ENCODE data around the gene SPEG.

SPEG gene

DNA sequence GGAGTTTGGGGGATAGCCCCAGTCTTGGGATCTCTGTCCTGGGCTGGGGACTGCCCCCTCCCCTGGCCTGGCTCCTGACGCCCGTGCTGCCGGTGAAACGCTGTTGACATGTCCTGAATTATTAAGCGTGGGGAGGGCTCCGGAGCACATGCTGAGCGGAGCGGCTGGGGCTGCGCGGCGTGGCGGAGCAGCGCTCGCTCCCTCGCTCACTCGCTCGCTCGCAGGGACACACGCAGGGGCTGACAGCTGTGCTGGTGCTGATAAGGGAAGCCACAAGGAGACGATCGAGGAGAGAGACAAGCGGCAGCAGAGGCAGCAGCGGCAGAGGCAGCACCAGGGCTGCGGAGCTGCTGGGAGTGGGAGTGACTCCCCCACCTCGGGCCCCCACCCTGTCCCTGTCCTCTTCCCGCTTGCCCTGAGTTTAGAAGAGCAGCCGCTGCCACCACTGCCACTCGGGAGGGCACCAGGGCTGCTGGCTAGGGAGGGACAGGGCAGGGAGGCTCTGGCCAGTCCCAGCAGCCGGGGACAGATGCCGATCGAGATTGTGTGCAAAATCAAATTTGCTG lies 79.6 kb downstream of the SPEG start, which contains the start of gene ASIC4:
ASIC4 (plus strand) TSS at position 287 of the 566 bp plus-strand sequence; CDS start at position 530, 243 bp downstream.
- Mint-ChIP-seq H3K27ac (no peak within 1 kb of the TSS), H3K9me3 (no peaks in the 10 kb centered on the region), H3K4me1 (peaks cover 85% of the 10 kb centered on the region), H3K4me3 (peak within 1 kb of the TSS; percentile 75), H3K36me3 (ENCODE audit: low read depth) (no peaks in the 10 kb centered on the region), H3K27me3 (ENCODE audit: low read depth, poor library complexity) (peaks cover 74% of the 10 kb centered on the region)
- TF ChIP-seq, protein P1, sequence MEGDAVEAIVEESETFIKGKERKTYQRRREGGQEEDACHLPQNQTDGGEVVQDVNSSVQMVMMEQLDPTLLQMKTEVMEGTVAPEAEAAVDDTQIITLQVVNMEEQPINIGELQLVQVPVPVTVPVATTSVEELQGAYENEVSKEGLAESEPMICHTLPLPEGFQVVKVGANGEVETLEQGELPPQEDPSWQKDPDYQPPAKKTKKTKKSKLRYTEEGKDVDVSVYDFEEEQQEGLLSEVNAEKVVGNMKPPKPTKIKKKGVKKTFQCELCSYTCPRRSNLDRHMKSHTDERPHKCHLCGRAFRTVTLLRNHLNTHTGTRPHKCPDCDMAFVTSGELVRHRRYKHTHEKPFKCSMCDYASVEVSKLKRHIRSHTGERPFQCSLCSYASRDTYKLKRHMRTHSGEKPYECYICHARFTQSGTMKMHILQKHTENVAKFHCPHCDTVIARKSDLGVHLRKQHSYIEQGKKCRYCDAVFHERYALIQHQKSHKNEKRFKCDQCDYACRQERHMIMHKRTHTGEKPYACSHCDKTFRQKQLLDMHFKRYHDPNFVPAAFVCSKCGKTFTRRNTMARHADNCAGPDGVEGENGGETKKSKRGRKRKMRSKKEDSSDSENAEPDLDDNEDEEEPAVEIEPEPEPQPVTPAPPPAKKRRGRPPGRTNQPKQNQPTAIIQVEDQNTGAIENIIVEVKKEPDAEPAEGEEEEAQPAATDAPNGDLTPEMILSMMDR (IDR thresholded peaks at IDR 0.05), result no peak
- DNase-seq, result peak; percentile 58

DNA sequence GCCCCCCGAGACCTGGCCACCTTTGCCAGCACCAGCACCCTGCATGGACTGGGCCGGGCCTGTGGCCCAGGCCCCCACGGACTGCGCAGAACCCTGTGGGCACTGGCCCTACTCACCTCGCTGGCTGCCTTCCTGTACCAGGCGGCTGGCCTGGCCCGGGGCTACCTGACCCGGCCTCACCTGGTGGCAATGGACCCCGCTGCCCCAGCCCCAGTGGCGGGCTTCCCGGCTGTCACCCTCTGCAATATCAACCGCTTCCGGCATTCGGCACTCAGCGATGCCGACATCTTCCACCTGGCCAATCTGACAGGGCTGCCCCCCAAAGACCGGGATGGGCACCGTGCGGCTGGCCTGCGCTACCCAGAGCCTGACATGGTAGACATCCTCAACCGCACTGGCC lies 80.2 kb downstream of the SPEG start:
- H3K27ac Mint-ChIP-seq, result no peak overlapping the region
- DNase-seq, result no peak
- H3K36me3 Mint-ChIP-seq (ENCODE audit: low read depth), result no peaks in the 10 kb centered on the region
- peaks cover 86% of the 10 kb centered on the region for H3K4me1 Mint-ChIP-seq
- TF ChIP-seq, protein P1 (IDR thresholded peaks at IDR 0.05), result no peak
- no peaks in the 10 kb centered on the region for H3K9me3 Mint-ChIP-seq
- peak overlapping the region; percentile 45 for H3K4me3 Mint-ChIP-seq
- peaks cover 71% of the 10 kb centered on the region for H3K27me3 Mint-ChIP-seq (ENCODE audit: low read depth, poor library complexity)

- Mint-ChIP-seq H3K9me3 (no peaks in the 10 kb centered on the region), H3K27me3 (ENCODE audit: low read depth, poor library complexity) (peaks cover 70% of the 10 kb centered on the region), H3K36me3 (ENCODE audit: low read depth) (no peaks in the 10 kb centered on the region), H3K4me1 (peaks cover 86% of the 10 kb centered on the region), H3K4me3 (peak overlapping the region; percentile 12), H3K27ac (no peak overlapping the region)
- TF ChIP-seq, protein P1 (IDR thresholded peaks at IDR 0.05), result no peak
- DNase-seq, result no peak
These were observed 81.4 kb downstream of the SPEG start for GRCh38 chr2:219515874-219516629.

DNA sequence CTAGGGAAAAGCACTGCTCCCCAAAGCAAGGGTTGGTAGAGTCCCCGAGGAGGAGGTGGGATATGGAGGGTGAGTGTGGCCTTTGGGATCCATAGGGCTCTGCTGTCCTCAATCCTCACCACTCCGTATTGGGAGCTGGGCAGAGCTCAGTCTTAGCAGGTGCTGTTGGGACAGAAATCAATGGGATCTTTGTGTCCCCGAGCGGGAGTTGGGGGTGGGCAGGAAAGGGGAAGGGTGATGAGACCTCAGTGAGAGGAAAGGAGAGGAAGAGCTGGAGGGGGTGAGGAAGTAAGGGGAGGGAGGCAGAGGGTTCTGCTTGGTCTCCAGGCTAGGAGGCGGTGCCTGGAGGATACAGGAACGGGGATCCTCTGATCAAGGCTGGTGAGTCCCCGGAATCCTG lies 82.2 kb downstream of the SPEG start:
- no peak overlapping the region for H3K27ac Mint-ChIP-seq
- TF ChIP-seq, protein P1 (IDR thresholded peaks at IDR 0.05), result no peak
- H3K36me3 Mint-ChIP-seq (ENCODE audit: low read depth), result no peaks in the 10 kb centered on the region
- no peak for DNase-seq
- H3K9me3 Mint-ChIP-seq, result no peaks in the 10 kb centered on the region
- H3K4me3 Mint-ChIP-seq, result no peak overlapping the region
- H3K4me1 Mint-ChIP-seq, result peaks cover 86% of the 10 kb centered on the region
- peaks cover 68% of the 10 kb centered on the region for H3K27me3 Mint-ChIP-seq (ENCODE audit: low read depth, poor library complexity)

DNA sequence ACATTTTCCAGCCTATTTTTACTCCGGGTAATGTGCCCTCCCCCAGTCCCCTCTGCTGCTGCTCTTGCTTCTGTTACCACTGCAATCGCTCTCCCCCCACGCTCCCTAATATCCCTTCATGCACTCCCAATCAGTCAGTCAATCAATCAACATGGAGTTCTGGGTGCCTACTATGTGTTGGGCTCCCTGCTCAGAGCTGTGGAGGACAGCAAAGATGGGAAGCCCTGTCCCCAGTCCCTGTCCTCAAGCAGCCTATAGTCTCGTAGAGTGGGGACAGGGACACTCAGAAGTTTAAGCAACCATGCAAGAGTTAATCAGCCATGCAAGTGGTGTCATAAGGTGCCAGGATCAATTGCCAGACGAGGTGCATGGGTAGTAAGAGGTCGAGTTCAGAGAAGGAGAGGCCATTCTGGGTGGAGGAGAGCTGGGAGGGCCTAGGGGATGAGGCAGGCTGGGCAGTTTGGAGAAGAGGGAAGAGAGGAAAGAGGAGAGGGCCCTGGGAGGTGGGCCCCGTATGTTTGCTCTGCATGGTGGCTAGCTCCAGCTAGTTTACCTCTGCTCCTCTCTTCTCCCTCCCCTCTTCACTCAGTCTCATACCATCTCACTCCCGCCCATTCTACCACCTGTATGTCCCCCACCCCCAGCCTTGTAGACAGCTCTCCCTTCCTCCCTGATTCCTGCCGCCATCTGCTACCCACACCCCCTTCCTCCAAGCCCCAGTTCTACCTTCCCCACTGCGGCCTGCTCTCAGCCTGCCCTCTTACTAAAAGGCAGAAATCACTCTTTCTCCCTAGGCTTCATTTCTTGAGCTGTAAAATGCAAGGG lies 83.5 kb downstream of the SPEG start:
- H3K4me3 Mint-ChIP-seq, result peak overlapping the region; percentile 15
- H3K36me3 Mint-ChIP-seq (ENCODE audit: low read depth), result no peaks in the 10 kb centered on the region
- peaks cover 80% of the 10 kb centered on the region for H3K4me1 Mint-ChIP-seq
- peaks cover 65% of the 10 kb centered on the region for H3K27me3 Mint-ChIP-seq (ENCODE audit: low read depth, poor library complexity)
- TF ChIP-seq, protein P1 (IDR thresholded peaks at IDR 0.05), result no peak
- H3K9me3 Mint-ChIP-seq, result no peaks in the 10 kb centered on the region
- no peak overlapping the region for H3K27ac Mint-ChIP-seq
- DNase-seq, result no peak
